Keratinocyte (primary cell): ENCODE data around the gene DIS3L2.

ENCODE experiments used
- CTCF ChIP-seq, 3 experiments: IDR thresholded peaks in 1 of 3; conservative IDR thresholded peaks in 1 of 3; optimal IDR thresholded peaks in 1 of 3; 2 replicates in 2 of 3; 3 replicates in 1 of 3; pipeline versions ENCODE3 to v1.5.1; 2011; ENCODE audit warnings: low read length in 3 of 3, mild to moderate bottlenecking in 3 of 3, moderate library complexity in 2 of 3, control low read depth in 1 of 3, inconsistent platforms in 1 of 3; ENCODE audit not compliant: insufficient read depth in 2 of 3; ENCODE audit errors: extremely low read depth in 1 of 3
- EZH2 ChIP-seq: IDR thresholded peaks from one replicate; pipeline ENCODE4 v1.6.1; 2012; ENCODE audit warnings: inconsistent platforms, mild to moderate bottlenecking, low read length, moderate library complexity

DNA sequence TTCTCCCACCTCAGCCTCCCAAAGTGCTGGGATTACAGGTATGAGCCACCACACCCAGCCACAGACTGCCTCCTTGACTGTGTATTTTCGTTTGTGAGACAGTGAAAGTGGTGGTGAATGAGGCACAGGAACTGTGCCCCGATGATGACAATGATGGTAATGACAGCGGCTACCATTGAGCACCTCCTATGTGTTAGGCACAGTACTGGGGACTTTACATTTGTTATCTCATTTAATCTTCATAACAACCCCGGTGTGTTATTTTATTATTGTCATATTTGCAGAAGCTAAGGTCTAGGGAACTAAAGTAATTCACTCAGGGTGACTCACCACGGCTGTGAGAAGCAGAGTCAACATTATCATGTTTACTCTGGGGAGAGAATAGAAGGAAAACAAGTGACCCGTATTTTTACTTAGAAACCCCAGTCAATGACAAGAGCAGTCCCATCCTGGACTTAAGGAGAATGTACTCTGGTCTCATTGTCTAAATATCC is 339.4 kb downstream of the DIS3L2 start:
- TF ChIP-seq CTCF (optimal IDR thresholded peaks at IDR 0.05 in 1 of 3, IDR thresholded peaks at IDR 0.05 in 1 of 3, conservative IDR thresholded peaks at IDR 0.05 in 1 of 3; ENCODE audit: extremely low read depth in 1 of 3, insufficient read depth in 2 of 3, low read length in 3 of 3) (no peak), EZH2 (no peak)
